22Rv1 (cell line): ENCODE data around the gene JSRP1.

Experiments
- H3K27ac ChIP-seq: fragments of 450-650 bp; 2 replicates; pipeline ENCODE4 v1.5.1; 2017
- CTCF ChIP-seq: fragments of 450-650 bp; IDR thresholded peaks from 2 replicates; pipeline ENCODE4 v1.5.1; 2017; ENCODE audit warnings: mild to moderate bottlenecking
- ZFX ChIP-seq: fragments of 450-650 bp; IDR thresholded peaks from 2 replicates; pipeline ENCODE4 v1.6.1; 2017; ENCODE audit warnings: antibody characterized with exemption, borderline replicate concordance

The JSRP1 gene

GRCh38 chr19:2268480-2268830 is 12.2 kb upstream of the JSRP1 start:
- H3K27ac ChIP-seq: no peak overlapping the region
- no peak for TF ChIP-seq CTCF

GRCh38 chr19:2266183-2266993 is 10.2 kb upstream of the JSRP1 start:
- no peak overlapping the region for H3K27ac ChIP-seq
- TF ChIP-seq ZFX: no peak

GRCh38 chr19:2261438-2262172 is 5.4 kb upstream of the JSRP1 start:
- no peak overlapping the region for H3K27ac ChIP-seq
- TF ChIP-seq ZFX: no peak
- peak; percentile 86 for TF ChIP-seq CTCF

- TF ChIP-seq CTCF: no peak
- no peak for TF ChIP-seq ZFX
- no peak overlapping the region for H3K27ac ChIP-seq
These were observed 4.2 kb upstream of the JSRP1 start for GRCh38 chr19:2260341-2260805.

GRCh38 chr19:2259336-2259735 is 3.1 kb upstream of the JSRP1 start:
- no peak overlapping the region for H3K27ac ChIP-seq
- TF ChIP-seq ZFX: no peak

GRCh38 chr19:2255112-2255845 is 938 bp downstream of the JSRP1 start:
- no peak overlapping the region for H3K27ac ChIP-seq

GRCh38 chr19:2254064-2254872 is 1.9 kb downstream of the JSRP1 start:
- no peak overlapping the region for H3K27ac ChIP-seq
- TF ChIP-seq ZFX: no peak
- no peak for TF ChIP-seq CTCF

More at GRCh38 chr19:2255112-2255845, 938 bp downstream of the JSRP1 start:
- TF ChIP-seq CTCF (no peak), ZFX (no peak)
